Activated CD4-positive, alpha-beta T cell treated with anti-CD3 and anti-CD28 coated beads for 24 hours (primary cell): ENCODE results near the gene ADSS2.
"Not testable (repeated sequence)": the region's sequence is repeated elsewhere in the genome, so short reads cannot be mapped to it uniquely, and the experiment has no call there.

Experiments used
- DNase-seq, 2 donors: peaks; one replicate each; pipeline ENCODE4 v3.0.0-alpha.2; 2020; ENCODE audit warnings: low read depth in 2 of 2

ADSS2 gene

GRCh38 chr1:244395965-244396364 lies 55.7 kb downstream of the ADSS2 start:
- no peak for DNase-seq

GRCh38 chr1:244394826-244395765 lies 56.6 kb downstream of the ADSS2 start:
- DNase-seq, result no peak

GRCh38 chr1:244394346-244394745 lies 57.4 kb downstream of the ADSS2 start:
- no peak for DNase-seq

GRCh38 chr1:244393604-244394176 lies 58.0 kb downstream of the ADSS2 start:
- no peak for DNase-seq

GRCh38 chr1:244391761-244392160 lies 59.9 kb downstream of the ADSS2 start:
- no peak for DNase-seq

GRCh38 chr1:244388961-244389360 lies 62.7 kb downstream of the ADSS2 start:
- no peak for DNase-seq

GRCh38 chr1:244387415-244387814 lies 64.3 kb downstream of the ADSS2 start:
- DNase-seq, result no peak

- DNase-seq, result no peak
Measured at GRCh38 chr1:244386595-244386994, 65.1 kb downstream of the ADSS2 start.

- DNase-seq, result no peak
Measured at GRCh38 chr1:244384066-244384465, 67.6 kb downstream of the ADSS2 start.

GRCh38 chr1:244383278-244383884 lies 68.3 kb downstream of the ADSS2 start:
- DNase-seq, result no peak

- DNase-seq, result no peak
Measured at GRCh38 chr1:244381878-244382565, 69.7 kb downstream of the ADSS2 start.

- DNase-seq, result no peak
Measured at GRCh38 chr1:244376126-244376525, 75.6 kb downstream of the ADSS2 start.

GRCh38 chr1:244375051-244375450 lies 76.7 kb downstream of the ADSS2 start:
- DNase-seq, result no peak

GRCh38 chr1:244374484-244374883 lies 77.2 kb downstream of the ADSS2 start:
- not testable (repeated sequence) for DNase-seq

- DNase-seq, result no peak
Measured at GRCh38 chr1:244371242-244372141, 80.2 kb downstream of the ADSS2 start.

- no peak for DNase-seq
Measured at GRCh38 chr1:244370060-244370637, 81.6 kb downstream of the ADSS2 start.

- DNase-seq, result no peak
Measured at GRCh38 chr1:244369256-244370057, 82.3 kb downstream of the ADSS2 start.

- DNase-seq, result no peak
Measured at GRCh38 chr1:244368279-244368678, 83.4 kb downstream of the ADSS2 start.

GRCh38 chr1:244367399-244368114 lies 84.2 kb downstream of the ADSS2 start:
- DNase-seq, result no peak
